Esophagus muscularis mucosa (tissue), 4 donors: ENCODE measurements around the gene TUBB3. TPM values are rescaled to one million over a fixed set of nuclear protein-coding genes. Genes with fewer than 3 reads are reported as not detected.
A peak's percentile ranks its signal among the peaks of the same experiment; 100 is the strongest.

Experiments
- DNase-seq: peaks from one replicate; pipeline ENCODE4 v3.0.0-alpha.2; 2017; ENCODE audit errors: extremely low spot score
- H3K27ac ChIP-seq, 4 donors: fragments of 200-600 bp; sonication (generic); replicated peaks in 1 of 4; 1 replicate in 3 of 4; 2 replicates in 1 of 4; pipeline ENCODE4 v1.5.1; 2016 to 2019; ENCODE audit warnings: mild to moderate bottlenecking in 1 of 4
- H3K27me3 ChIP-seq, 4 donors: fragments of 200-600 bp; sonication (generic); one replicate each; pipeline versions ENCODE4 v1.5.1 to v1.6.0; 2016 to 2019
- H3K36me3 ChIP-seq, 4 donors: fragments of 200-600 bp; sonication (generic); one replicate each; pipeline ENCODE4 v1.5.1; 2016 to 2019
- H3K4me1 ChIP-seq, 4 donors: fragments of 200-600 bp; sonication (generic); one replicate each; pipeline ENCODE4 v1.5.1; 2016 to 2019
- H3K4me3 ChIP-seq, 4 donors: fragments of 200-600 bp; sonication (generic); 1 replicate in 2 of 4; 2 replicates in 2 of 4; pipeline ENCODE4 v1.5.1; 2016 to 2019; ENCODE audit warnings: mild to moderate bottlenecking in 4 of 4, moderate library complexity in 1 of 4
- H3K9me3 ChIP-seq, 4 donors: fragments of 200-600 bp; sonication (generic); 1 replicate in 3 of 4; 2 replicates in 1 of 4; pipeline ENCODE4 v1.5.1; 2016 to 2019
- EP300 ChIP-seq: sonication (generic); formaldehyde crosslinking; IDR thresholded peaks from one replicate; pipeline ENCODE4 v1.6.1; 2017; ENCODE audit warnings: antibody characterized with exemption
- POLR2A ChIP-seq: fragments of 450-650 bp; IDR thresholded peaks from one replicate; pipeline ENCODE4 v1.6.1; 2017; ENCODE audit warnings: antibody characterized with exemption, moderate library complexity, mild to moderate bottlenecking, low read depth
- POLR2AphosphoS5 ChIP-seq, 2 donors: sonication (generic); formaldehyde crosslinking; IDR thresholded peaks; one replicate each; pipeline ENCODE4 v1.6.1; 2017; ENCODE audit warnings: antibody characterized with exemption in 2 of 2
- WGBS: methylation state at CpG from one replicate; pipeline ENCODE4 v1.1.5; 2018; 5-methylcytosine and 5-hydroxymethylcytosine counted together
- intact Hi-C: fragments of 100-400 bp; cut with DNase I; formaldehyde crosslinking; loops from one replicate; pipeline ENCODE4 v1.15.1; 2023
- total RNA-seq, 4 donors: library from RNA; depleted of rRNA; stranded (reverse); fragments of >200 nt; gene quantifications; one replicate each; pipeline versions ENCODE4 v1.1.0 to v1.2.1, GENCODE V29; 2016
- TF ChIP-seq, protein P1 (sequence below), 3 experiments: fragments of 200-600 bp in 2 of 3; fragments of 450-650 bp in 1 of 3; sonication (generic) in 2 of 3; IDR thresholded peaks; one replicate each; pipeline ENCODE4 v1.5.1; 2017 to 2019; ENCODE audit warnings: antibody characterized with exemption in 3 of 3, mild to moderate bottlenecking in 2 of 3, moderate library complexity in 1 of 3

Gene TUBB3
- total RNA-seq, 4 donors from 2014 or later = 2.5 to 19.5 (median 12.9) TPM

DNA sequence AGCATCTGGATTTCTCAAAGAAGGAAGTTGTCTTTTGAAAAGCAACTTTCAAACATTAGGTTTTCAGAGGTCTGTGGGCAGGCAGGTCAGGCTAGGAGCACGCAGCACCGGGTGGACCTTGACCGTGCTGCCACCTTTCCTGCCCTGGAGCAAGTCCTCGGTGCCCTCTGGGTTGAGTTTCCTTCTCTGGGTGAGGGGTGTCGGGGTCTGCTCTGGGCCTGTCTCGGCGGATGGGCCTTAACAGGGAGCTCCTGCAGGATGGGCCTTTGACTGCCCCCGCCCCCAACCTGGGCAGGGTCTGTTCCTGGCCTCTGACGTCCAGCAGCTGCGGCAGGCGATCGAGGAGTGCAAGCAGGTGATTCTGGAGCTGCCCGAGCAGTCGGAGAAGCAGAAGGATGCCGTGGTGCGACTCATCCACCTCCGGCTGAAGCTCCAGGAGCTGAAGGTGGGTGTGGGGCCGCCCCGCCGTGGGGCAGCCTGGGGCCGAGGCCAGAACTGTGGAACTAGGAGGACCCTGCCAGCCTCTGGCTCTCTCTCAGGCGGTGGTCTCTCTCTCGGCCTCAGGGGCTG, 34.2 kb downstream of the TUBB3 start:
- TF ChIP-seq POLR2AphosphoS5 (IDR thresholded peaks at IDR 0.05) = no peak
- TF ChIP-seq, protein P1, sequence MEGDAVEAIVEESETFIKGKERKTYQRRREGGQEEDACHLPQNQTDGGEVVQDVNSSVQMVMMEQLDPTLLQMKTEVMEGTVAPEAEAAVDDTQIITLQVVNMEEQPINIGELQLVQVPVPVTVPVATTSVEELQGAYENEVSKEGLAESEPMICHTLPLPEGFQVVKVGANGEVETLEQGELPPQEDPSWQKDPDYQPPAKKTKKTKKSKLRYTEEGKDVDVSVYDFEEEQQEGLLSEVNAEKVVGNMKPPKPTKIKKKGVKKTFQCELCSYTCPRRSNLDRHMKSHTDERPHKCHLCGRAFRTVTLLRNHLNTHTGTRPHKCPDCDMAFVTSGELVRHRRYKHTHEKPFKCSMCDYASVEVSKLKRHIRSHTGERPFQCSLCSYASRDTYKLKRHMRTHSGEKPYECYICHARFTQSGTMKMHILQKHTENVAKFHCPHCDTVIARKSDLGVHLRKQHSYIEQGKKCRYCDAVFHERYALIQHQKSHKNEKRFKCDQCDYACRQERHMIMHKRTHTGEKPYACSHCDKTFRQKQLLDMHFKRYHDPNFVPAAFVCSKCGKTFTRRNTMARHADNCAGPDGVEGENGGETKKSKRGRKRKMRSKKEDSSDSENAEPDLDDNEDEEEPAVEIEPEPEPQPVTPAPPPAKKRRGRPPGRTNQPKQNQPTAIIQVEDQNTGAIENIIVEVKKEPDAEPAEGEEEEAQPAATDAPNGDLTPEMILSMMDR (IDR thresholded peaks at IDR 0.05) = no peak
- TF ChIP-seq EP300 = no peak
- peaks cover 6 to 86% (median 75%) of the 10 kb centered on the region in 4 donors for H3K36me3 ChIP-seq
- H3K9me3 ChIP-seq = no peaks in the 10 kb centered on the region
- WGBS = 87% methylated on average over 9 of the region's 23 CpGs
- intact Hi-C loops = no loop called here
- peak overlapping the region in 1 of 4 donors; percentile 10 for H3K27ac ChIP-seq
- H3K4me1 ChIP-seq = no peaks in the 10 kb centered on the region
- peak overlapping the region in 2 of 4 donors; percentile 14 to 27 for H3K4me3 ChIP-seq
- no peak for DNase-seq
- no peaks in the 10 kb centered on the region for H3K27me3 ChIP-seq

DNA sequence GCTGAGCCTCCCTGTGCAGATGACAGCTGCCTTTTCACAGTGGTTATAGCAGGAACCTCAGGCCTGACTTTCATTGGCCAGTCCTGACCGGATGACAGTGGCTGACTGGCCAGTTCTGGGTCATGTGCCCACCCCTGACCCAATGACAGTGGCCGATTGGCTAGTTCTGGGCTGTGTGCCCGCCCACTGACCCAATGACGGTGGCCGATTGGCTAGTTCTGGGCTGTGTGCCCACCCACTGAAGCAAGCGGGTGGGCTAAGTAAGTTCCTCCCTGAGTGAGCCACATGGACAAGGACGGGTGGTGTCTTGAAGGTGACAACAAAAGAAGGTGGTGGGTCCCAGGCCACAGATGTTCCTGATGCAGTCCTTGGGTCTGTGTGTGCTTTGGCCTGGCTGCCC, 34.9 kb downstream of the TUBB3 start:
- Histone ChIP-seq H3K27me3 (no peaks in the 10 kb centered on the region), H3K27ac (no peak overlapping the region), H3K36me3 (peaks cover 6 to 94% (median 80%) of the 10 kb centered on the region in 4 donors), H3K4me3 (peak overlapping the region in 1 of 4 donors; percentile 27), H3K4me1 (no peaks in the 10 kb centered on the region), H3K9me3 (no peaks in the 10 kb centered on the region)
- no peak for DNase-seq
- intact Hi-C loops = no loop called here
- WGBS = 88% methylated on average over 3 of the region's 7 CpGs
- TF ChIP-seq POLR2AphosphoS5 (IDR thresholded peaks at IDR 0.05) (no peak), POLR2A (no peak), EP300 (no peak)
- TF ChIP-seq, protein P1 (IDR thresholded peaks at IDR 0.05) = no peak

GRCh38 chr16:89958596-89958995, 35.5 kb downstream of the TUBB3 start:
- DNase-seq = no peak
- Histone ChIP-seq H3K27ac (no peak overlapping the region), H3K4me3 (no peak overlapping the region), H3K9me3 (no peaks in the 10 kb centered on the region), H3K27me3 (no peaks in the 10 kb centered on the region), H3K4me1 (no peaks in the 10 kb centered on the region), H3K36me3 (peaks cover 6 to 99% (median 84%) of the 10 kb centered on the region in 4 donors)
- no peak for TF ChIP-seq POLR2A
- TF ChIP-seq, protein P1 (IDR thresholded peaks at IDR 0.05) = no peak
- no peak for TF ChIP-seq EP300
- TF ChIP-seq POLR2AphosphoS5 (IDR thresholded peaks at IDR 0.05) = no peak
- 90% methylated on average over 10 of the region's 10 CpGs for WGBS
- intact Hi-C loops = no loop called here

- H3K4me3 ChIP-seq = no peak overlapping the region
- no peaks in the 10 kb centered on the region for H3K9me3 ChIP-seq
- no peak overlapping the region for H3K27ac ChIP-seq
- H3K27me3 ChIP-seq = no peaks in the 10 kb centered on the region
- no peaks in the 10 kb centered on the region for H3K4me1 ChIP-seq
- no peak for DNase-seq
- peaks cover 6 to 100% (median 86%) of the 10 kb centered on the region in 4 donors for H3K36me3 ChIP-seq
- intact Hi-C loops = no loop called here
- no peak for TF ChIP-seq EP300
- TF ChIP-seq, protein P1 (IDR thresholded peaks at IDR 0.05) = no peak
- TF ChIP-seq POLR2A = no peak
- no peak for TF ChIP-seq POLR2AphosphoS5 (IDR thresholded peaks at IDR 0.05)
- WGBS = 93% methylated on average over 13 of the region's 13 CpGs
Observed at GRCh38 chr16:89960966-89961365, 37.8 kb downstream of the TUBB3 start.

- DNase-seq = no peak
- WGBS = 96% methylated on average over 13 of the region's 23 CpGs
- H3K9me3 ChIP-seq = no peaks in the 10 kb centered on the region
- peaks cover 6 to 99% (median 81%) of the 10 kb centered on the region in 4 donors for H3K36me3 ChIP-seq
- no peaks in the 10 kb centered on the region for H3K4me1 ChIP-seq
- TF ChIP-seq POLR2A (no peak), POLR2AphosphoS5 (IDR thresholded peaks at IDR 0.05) (no peak), EP300 (no peak)
- TF ChIP-seq, protein P1 (IDR thresholded peaks at IDR 0.05) = no peak
- H3K27me3 ChIP-seq = no peaks in the 10 kb centered on the region
- H3K27ac ChIP-seq = no peak overlapping the region
- intact Hi-C loops = no loop called here
- H3K4me3 ChIP-seq = no peak overlapping the region
Observed at GRCh38 chr16:89961920-89962319, 38.8 kb downstream of the TUBB3 start.
